Activated naive CD4-positive, alpha-beta T cell treated with anti-CD3 and anti-CD28 coated beads, Interleukin-2, amount 50 U/mL, for 72 hours (primary cell): ENCODE results near the gene BBX. TPM values are rescaled to one million over a fixed set of nuclear protein-coding genes. Genes with fewer than 3 reads are reported as not detected.
A peak's percentile ranks its signal among the peaks of the same experiment; 100 is the strongest.

Source experiments
- ATAC-seq, 2 donors: fragments of 150-1000 bp; cut with Tn5 transposase; 2 replicates each; pipeline ENCODE4 v1.10.0; 2021; ENCODE audit warnings: mild to moderate bottlenecking in 2 of 2, moderate library complexity in 2 of 2
- DNase-seq, 2 donors: peaks; one replicate each; pipeline ENCODE4 v3.0.0; 2021 to 2022; ENCODE audit warnings: low spot score in 2 of 2
- H3K27ac Mint-ChIP-seq, 2 donors: one replicate each; pipeline ENCODE4 v1.8.0; 2022; ENCODE audit warnings: mild to moderate bottlenecking in 2 of 2, mixed read lengths in 2 of 2
- H3K36me3 Mint-ChIP-seq, 2 donors: one replicate each; pipeline ENCODE4 v1.8.0; 2022; ENCODE audit warnings: mixed read lengths in 2 of 2
- H3K9me3 Mint-ChIP-seq, 2 donors: one replicate each; pipeline ENCODE4 v1.8.0; 2022; ENCODE audit warnings: mixed read lengths in 2 of 2
- total RNA-seq, 2 donors: library from RNA; stranded (reverse); gene quantifications; one replicate each; pipeline ENCODE4 v1.2.3, GENCODE V29; 2022

The BBX gene
- total RNA-seq, 2 donors from 2014 or later = 42.9 to 46.0 TPM

GRCh38 chr3:107767897-107768605 is 245.3 kb downstream of the BBX start:
- H3K36me3 Mint-ChIP-seq = peaks cover 9 to 14% of the 10 kb centered on the region in 2 donors
- H3K27ac Mint-ChIP-seq = peak overlapping the region; percentile 27 to 67
- DNase-seq (no peak), ATAC-seq (no peak)
- no peaks in the 10 kb centered on the region for H3K9me3 Mint-ChIP-seq

GRCh38 chr3:107769882-107770281 is 247.1 kb downstream of the BBX start:
- Mint-ChIP-seq H3K36me3 (peaks cover 9 to 14% of the 10 kb centered on the region in 2 donors), H3K27ac (no peak overlapping the region), H3K9me3 (no peaks in the 10 kb centered on the region)
- no peak for ATAC-seq
- no peak for DNase-seq

GRCh38 chr3:107772016-107772415 is 249.3 kb downstream of the BBX start:
- Mint-ChIP-seq H3K9me3 (no peaks in the 10 kb centered on the region), H3K27ac (no peak overlapping the region), H3K36me3 (peaks cover 0 to 4% of the 10 kb centered on the region in 2 donors)
- ATAC-seq (no peak), DNase-seq (no peak)

- Mint-ChIP-seq H3K27ac (no peak overlapping the region), H3K36me3 (peaks cover 0 to 4% of the 10 kb centered on the region in 2 donors), H3K9me3 (no peaks in the 10 kb centered on the region)
- ATAC-seq (no peak), DNase-seq (no peak)
Measured at GRCh38 chr3:107775974-107776373, 253.2 kb downstream of the BBX start.

- DNase-seq = no peak
- no peak overlapping the region for H3K27ac Mint-ChIP-seq
- no peaks in the 10 kb centered on the region for H3K9me3 Mint-ChIP-seq
- no peak for ATAC-seq
- peaks cover 0 to 4% of the 10 kb centered on the region in 2 donors for H3K36me3 Mint-ChIP-seq
Measured at GRCh38 chr3:107781253-107781652, 258.5 kb downstream of the BBX start.

- ATAC-seq (no peak), DNase-seq (no peak)
- Mint-ChIP-seq H3K27ac (no peak overlapping the region), H3K36me3 (peaks cover 0 to 4% of the 10 kb centered on the region in 2 donors), H3K9me3 (no peaks in the 10 kb centered on the region)
Measured at GRCh38 chr3:107782054-107782453, 259.3 kb downstream of the BBX start.

- Mint-ChIP-seq H3K9me3 (no peaks in the 10 kb centered on the region), H3K36me3 (peaks cover 0 to 7% of the 10 kb centered on the region in 2 donors), H3K27ac (no peak overlapping the region)
- no peak for DNase-seq
- no peak for ATAC-seq
Measured at GRCh38 chr3:107790612-107791011, 267.9 kb downstream of the BBX start.

GRCh38 chr3:107791027-107791426 is 268.3 kb downstream of the BBX start:
- Mint-ChIP-seq H3K27ac (no peak overlapping the region), H3K9me3 (no peaks in the 10 kb centered on the region), H3K36me3 (peaks cover 0 to 7% of the 10 kb centered on the region in 2 donors)
- ATAC-seq (no peak), DNase-seq (no peak)

GRCh38 chr3:107791450-107791849 is 268.7 kb downstream of the BBX start:
- Mint-ChIP-seq H3K27ac (no peak overlapping the region), H3K9me3 (no peaks in the 10 kb centered on the region), H3K36me3 (peaks cover 0 to 7% of the 10 kb centered on the region in 2 donors)
- DNase-seq (no peak), ATAC-seq (no peak)

GRCh38 chr3:107794664-107795443 is 272.1 kb downstream of the BBX start:
- H3K9me3 Mint-ChIP-seq = no peaks in the 10 kb centered on the region
- peaks cover 0 to 11% of the 10 kb centered on the region in 2 donors for H3K36me3 Mint-ChIP-seq
- ATAC-seq = no peak
- no peak overlapping the region for H3K27ac Mint-ChIP-seq
- DNase-seq = no peak

- H3K36me3 Mint-ChIP-seq = peaks cover 0 to 4% of the 10 kb centered on the region in 2 donors
Measured at GRCh38 chr3:107795514-107796094, 272.8 kb downstream of the BBX start.

GRCh38 chr3:107796791-107797190 is 274.0 kb downstream of the BBX start:
- Mint-ChIP-seq H3K9me3 (no peaks in the 10 kb centered on the region), H3K36me3 (peaks cover 5 to 9% of the 10 kb centered on the region in 2 donors), H3K27ac (no peak overlapping the region)
- DNase-seq = no peak
- ATAC-seq = no peak

More at GRCh38 chr3:107795514-107796094, 272.8 kb downstream of the BBX start:
- ATAC-seq = no peak
- no peaks in the 10 kb centered on the region for H3K9me3 Mint-ChIP-seq
- no peak for DNase-seq
- no peak overlapping the region for H3K27ac Mint-ChIP-seq

- ATAC-seq = peak; percentile 44 to 55
- Mint-ChIP-seq H3K9me3 (no peaks in the 10 kb centered on the region), H3K27ac (no peak overlapping the region), H3K36me3 (peaks cover 5 to 9% of the 10 kb centered on the region in 2 donors)
- DNase-seq = no peak
Measured at GRCh38 chr3:107797586-107797985, 274.8 kb downstream of the BBX start.

- no peak overlapping the region for H3K27ac Mint-ChIP-seq
- ATAC-seq (no peak), DNase-seq (no peak)
- H3K9me3 Mint-ChIP-seq = no peaks in the 10 kb centered on the region
- H3K36me3 Mint-ChIP-seq = peaks cover 5 to 9% of the 10 kb centered on the region in 2 donors
Measured at GRCh38 chr3:107798381-107798780, 275.6 kb downstream of the BBX start.

GRCh38 chr3:107800710-107801109 is 277.9 kb downstream of the BBX start:
- DNase-seq = no peak
- H3K36me3 Mint-ChIP-seq = peaks cover 5 to 9% of the 10 kb centered on the region in 2 donors
- ATAC-seq = no peak
- no peaks in the 10 kb centered on the region for H3K9me3 Mint-ChIP-seq
- no peak overlapping the region for H3K27ac Mint-ChIP-seq

- H3K27ac Mint-ChIP-seq = no peak overlapping the region
- DNase-seq (no peak), ATAC-seq (no peak)
- H3K9me3 Mint-ChIP-seq = no peaks in the 10 kb centered on the region
- H3K36me3 Mint-ChIP-seq = peaks cover 5 to 7% of the 10 kb centered on the region in 2 donors
Measured at GRCh38 chr3:107803170-107803569, 280.4 kb downstream of the BBX start.

- peaks cover under 1 to 2% of the 10 kb centered on the region in 2 donors for H3K36me3 Mint-ChIP-seq
- H3K9me3 Mint-ChIP-seq = no peaks in the 10 kb centered on the region
- ATAC-seq (no peak), DNase-seq (no peak)
- no peak overlapping the region for H3K27ac Mint-ChIP-seq
Measured at GRCh38 chr3:107806021-107806420, 283.3 kb downstream of the BBX start.
